CD4-positive, alpha-beta T cell (primary cell): ENCODE results near the gene SETBP1. TPM values are rescaled to one million over a fixed set of nuclear protein-coding genes. Genes with fewer than 3 reads are reported as not detected.

ENCODE experiments used
- ATAC-seq: fragments of 200-7000 bp; cut with Tn5 transposase; one replicate; pipeline ENCODE4 v1.10.0; 2022; ENCODE audit warnings: mild to moderate bottlenecking; ENCODE audit not compliant: poor library complexity
- CTCF ChIA-PET: fragments of 350-600 bp; sonication (Branson Sonifier 250); formaldehyde crosslinking; loops from one replicate; lab custom pipeline; 2021; ENCODE audit warnings: antibody characterized with exemption, inconsistent platforms; lab: Charles Lee
- POLR2A ChIA-PET: fragments of 350-600 bp; sonication (Branson Sonifier 250); formaldehyde crosslinking; loops from one replicate; lab custom pipeline; 2021; ENCODE audit warnings: antibody characterized with exemption, inconsistent platforms; lab: Charles Lee
- DNase-seq, 14 experiments: peaks; one replicate each; pipeline ENCODE4 v3.0.0-alpha.2; 2013 to 2020; ENCODE audit warnings: mixed read lengths in 2 of 14
- H3K27ac ChIP-seq, 2 donors: one replicate each; pipeline versions ENCODE4 v1.5.1 to v1.7.0; 2013; ENCODE audit warnings: low read length in 2 of 2, low read depth in 1 of 2, mild to moderate bottlenecking in 1 of 2
- H3K27me3 ChIP-seq, 2 experiments: 1 replicate in 1 of 2; 2 replicates in 1 of 2; pipeline versions ENCODE4 v1.6.1 to v1.7.0; 2013; ENCODE audit warnings: low read length in 2 of 2, control low read depth in 1 of 2, mild to moderate bottlenecking in 1 of 2, moderate library complexity in 1 of 2; ENCODE audit not compliant: insufficient read depth in 2 of 2, control insufficient read depth in 1 of 2
- H3K36me3 ChIP-seq: one replicate; pipeline ENCODE4 v1.6.1; 2013; ENCODE audit warnings: low read length, control low read depth; ENCODE audit not compliant: insufficient read depth
- H3K4me1 ChIP-seq: one replicate; pipeline ENCODE4 v1.6.1; 2013; ENCODE audit warnings: low read length, control low read depth; ENCODE audit not compliant: insufficient read depth
- H3K4me3 ChIP-seq: one replicate; pipeline ENCODE4 v1.5.1; 2013; ENCODE audit warnings: mild to moderate bottlenecking, low read length, moderate library complexity
- H3K9me3 ChIP-seq, 2 experiments: 1 replicate in 1 of 2; 2 replicates in 1 of 2; pipeline versions ENCODE4 v1.6.1 to v1.7.0; 2013; ENCODE audit warnings: low read length in 2 of 2, mild to moderate bottlenecking in 2 of 2, control low read depth in 1 of 2, moderate library complexity in 1 of 2; ENCODE audit not compliant: control insufficient read depth in 1 of 2, insufficient read depth in 1 of 2
- H3K27ac Mint-ChIP-seq: one replicate; pipeline ENCODE4 v1.8.0; 2020; ENCODE audit warnings: mixed read lengths
- H3K27me3 Mint-ChIP-seq: one replicate; pipeline ENCODE4 v1.8.0; 2021; ENCODE audit warnings: mixed read lengths
- H3K36me3 Mint-ChIP-seq: one replicate; pipeline ENCODE4 v1.8.0; 2021; ENCODE audit warnings: low read depth, mixed read lengths
- H3K4me1 Mint-ChIP-seq: one replicate; pipeline ENCODE4 v1.8.0; 2021; ENCODE audit warnings: low read depth, mixed read lengths
- H3K4me3 Mint-ChIP-seq: one replicate; pipeline ENCODE4 v1.8.0; 2020; ENCODE audit warnings: mild to moderate bottlenecking, mixed read lengths
- H3K9me3 Mint-ChIP-seq: one replicate; pipeline ENCODE4 v1.8.0; 2020; ENCODE audit warnings: mixed read lengths
- intact Hi-C, 2 experiments: fragments of 100-400 bp; cut with DNase I in 1 of 2; cut with micrococcal nuclease in 1 of 2; formaldehyde crosslinking; loops; one replicate each; pipeline versions ENCODE4 v1.15.1 to v1.9.0; 2023 to 2025; cut with DNase I, micrococcal nuclease
- total RNA-seq, 174 experiments: library from RNA in 2 of 174; stranded (reverse) in 2 of 174; gene quantifications; one replicate each; pipeline ENCODE4 v1.2.3 and lab custom pipeline; 2021 to 2026
- TF ChIP-seq, protein P1 (sequence below): fragments of 200-600 bp; IDR thresholded peaks from one replicate; pipeline ENCODE4 v1.8.0; 2022; ENCODE audit warnings: antibody characterized with exemption, mild to moderate bottlenecking

The SETBP1 gene
- total RNA-seq, 2 experiments from 2014 or later: 0.25 to 0.41 TPM

DNA sequence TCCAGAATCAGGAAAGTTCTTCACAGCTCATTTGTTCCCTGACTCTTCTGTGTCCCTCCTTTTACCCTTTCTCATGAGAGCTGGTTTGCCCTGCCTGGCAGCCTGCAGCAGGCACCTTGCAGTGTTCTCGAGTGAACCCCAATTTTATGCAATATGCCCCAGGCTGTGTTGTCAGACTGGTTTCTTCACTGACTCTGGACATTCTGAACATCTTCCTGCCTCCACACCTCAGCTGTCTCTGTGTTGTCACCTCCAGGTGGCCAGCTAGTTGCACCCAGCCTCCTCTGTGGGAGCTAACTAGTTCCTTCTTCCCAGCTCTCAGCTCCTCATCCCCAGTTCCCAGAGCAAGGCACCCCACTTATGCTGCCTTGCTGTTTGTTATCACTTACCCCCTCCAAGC, 5.5 kb downstream of the SETBP1 start:
- peaks cover 10 to 12% of the 10 kb centered on the region in 2 experiments for H3K27me3 ChIP-seq
- H3K4me3 Mint-ChIP-seq: no peak overlapping the region
- POLR2A ChIA-PET: no interaction called here

DNA sequence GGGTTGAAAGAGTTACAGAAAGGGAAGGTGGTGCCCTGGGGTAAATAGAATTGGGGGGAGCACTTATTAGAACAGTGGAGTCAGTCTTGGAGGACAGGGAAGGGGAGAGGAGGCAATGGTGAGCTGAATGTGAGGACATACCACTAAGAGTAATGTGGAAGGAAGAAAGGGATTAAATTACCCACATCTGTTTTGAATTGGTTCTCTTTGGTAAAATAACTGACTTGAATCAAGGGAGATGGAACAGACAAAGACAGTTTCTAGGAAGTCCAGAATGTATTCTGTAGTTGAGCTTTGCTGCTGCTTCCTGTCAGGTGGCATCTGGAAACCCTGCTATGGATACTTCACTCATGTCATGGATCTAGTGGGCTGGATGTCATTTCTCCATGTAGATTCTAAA, 6.7 kb downstream of the SETBP1 start:
- H3K27ac Mint-ChIP-seq: no peak overlapping the region
- H3K4me1 ChIP-seq: no peaks in the 10 kb centered on the region
- intact Hi-C loops: no loop called here

More for the DNA sequence above, 5.5 kb downstream of the SETBP1 start:
- intact Hi-C loops: no loop called here
- peaks cover 1% of the 10 kb centered on the region for H3K4me1 ChIP-seq
- H3K9me3 ChIP-seq: no peaks in the 10 kb centered on the region
- Mint-ChIP-seq H3K4me1 (no peaks in the 10 kb centered on the region), H3K9me3 (no peaks in the 10 kb centered on the region), H3K36me3 (no peaks in the 10 kb centered on the region), H3K27me3 (peaks cover 10% of the 10 kb centered on the region), H3K27ac (no peak overlapping the region)
- CTCF ChIA-PET: no interaction called here
- ATAC-seq (no peak), DNase-seq (no peak)
- H3K36me3 ChIP-seq: no peaks in the 10 kb centered on the region
- no peak overlapping the region for H3K27ac ChIP-seq
- H3K4me3 ChIP-seq: no peak overlapping the region
- TF ChIP-seq, protein P1, sequence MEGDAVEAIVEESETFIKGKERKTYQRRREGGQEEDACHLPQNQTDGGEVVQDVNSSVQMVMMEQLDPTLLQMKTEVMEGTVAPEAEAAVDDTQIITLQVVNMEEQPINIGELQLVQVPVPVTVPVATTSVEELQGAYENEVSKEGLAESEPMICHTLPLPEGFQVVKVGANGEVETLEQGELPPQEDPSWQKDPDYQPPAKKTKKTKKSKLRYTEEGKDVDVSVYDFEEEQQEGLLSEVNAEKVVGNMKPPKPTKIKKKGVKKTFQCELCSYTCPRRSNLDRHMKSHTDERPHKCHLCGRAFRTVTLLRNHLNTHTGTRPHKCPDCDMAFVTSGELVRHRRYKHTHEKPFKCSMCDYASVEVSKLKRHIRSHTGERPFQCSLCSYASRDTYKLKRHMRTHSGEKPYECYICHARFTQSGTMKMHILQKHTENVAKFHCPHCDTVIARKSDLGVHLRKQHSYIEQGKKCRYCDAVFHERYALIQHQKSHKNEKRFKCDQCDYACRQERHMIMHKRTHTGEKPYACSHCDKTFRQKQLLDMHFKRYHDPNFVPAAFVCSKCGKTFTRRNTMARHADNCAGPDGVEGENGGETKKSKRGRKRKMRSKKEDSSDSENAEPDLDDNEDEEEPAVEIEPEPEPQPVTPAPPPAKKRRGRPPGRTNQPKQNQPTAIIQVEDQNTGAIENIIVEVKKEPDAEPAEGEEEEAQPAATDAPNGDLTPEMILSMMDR: no peak

DNA sequence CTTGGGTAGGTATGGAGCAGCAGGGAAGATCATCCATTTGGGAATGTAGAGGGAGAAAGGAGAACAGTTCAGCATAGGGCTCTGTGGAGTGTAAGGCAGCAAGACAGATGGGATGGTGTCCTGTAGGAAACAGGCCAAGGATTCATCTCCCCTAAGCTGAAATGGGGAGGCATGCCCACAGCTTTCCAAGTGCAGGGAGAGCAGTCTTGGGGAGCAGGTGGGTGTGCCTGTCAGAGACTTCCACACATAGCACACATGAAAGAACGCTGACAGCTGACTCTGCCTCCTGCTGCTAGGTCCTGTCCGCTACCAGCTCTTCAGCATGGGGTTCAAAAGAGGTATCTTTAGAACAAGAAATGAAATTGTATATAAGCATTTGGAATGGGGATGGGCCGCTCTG, 9.0 kb downstream of the SETBP1 start:
- no peak overlapping the region for H3K27ac ChIP-seq
- no peaks in the 10 kb centered on the region for H3K36me3 ChIP-seq
- intact Hi-C loops: no loop called here
- no peak for ATAC-seq
- Mint-ChIP-seq H3K36me3 (no peaks in the 10 kb centered on the region), H3K4me1 (no peaks in the 10 kb centered on the region), H3K4me3 (no peak overlapping the region), H3K9me3 (no peaks in the 10 kb centered on the region), H3K27me3 (peaks cover 10% of the 10 kb centered on the region), H3K27ac (no peak overlapping the region)
- no peak overlapping the region for H3K4me3 ChIP-seq
- H3K27me3 ChIP-seq: no peaks in the 10 kb centered on the region
- CTCF ChIA-PET: no interaction called here
- POLR2A ChIA-PET: no interaction called here
- TF ChIP-seq, protein P1: no peak
- no peaks in the 10 kb centered on the region for H3K9me3 ChIP-seq
- H3K4me1 ChIP-seq: no peaks in the 10 kb centered on the region
- DNase-seq: no peak

More for the DNA sequence above, 6.7 kb downstream of the SETBP1 start:
- peaks cover 0 to 2% of the 10 kb centered on the region in 2 experiments for H3K27me3 ChIP-seq
- POLR2A ChIA-PET: no interaction called here
- Mint-ChIP-seq H3K36me3 (no peaks in the 10 kb centered on the region), H3K9me3 (no peaks in the 10 kb centered on the region), H3K27me3 (peaks cover 10% of the 10 kb centered on the region), H3K4me3 (no peak overlapping the region), H3K4me1 (no peaks in the 10 kb centered on the region)
- TF ChIP-seq, protein P1: no peak
- H3K36me3 ChIP-seq: no peaks in the 10 kb centered on the region
- DNase-seq: no peak
- H3K27ac ChIP-seq: no peak overlapping the region
- CTCF ChIA-PET: no interaction called here
- H3K9me3 ChIP-seq: no peaks in the 10 kb centered on the region
- H3K4me3 ChIP-seq: no peak overlapping the region
- no peak for ATAC-seq
